Tibial nerve (tissue), 4 donors: ENCODE measurements around the gene APOL1. TPM values are rescaled to one million over a fixed set of nuclear protein-coding genes. Genes with fewer than 3 reads are reported as not detected.
"Not testable (repeated sequence)": the region's sequence is repeated elsewhere in the genome, so short reads cannot be mapped to it uniquely, and the experiment has no call there.

Source experiments
- DNase-seq, 2 donors: peaks; one replicate each; pipeline ENCODE4 v3.0.0-alpha.2; 2019; ENCODE audit warnings: low spot score in 2 of 2
- H3K27ac ChIP-seq, 4 donors: fragments of 200-600 bp; sonication (generic) in 3 of 4; one replicate each; pipeline ENCODE4 v1.5.1; 2017 to 2019; ENCODE audit warnings: mild to moderate bottlenecking in 1 of 4
- H3K27me3 ChIP-seq, 2 donors: fragments of 200-600 bp; sonication (generic) in 1 of 2; one replicate each; pipeline versions ENCODE4 v1.5.1 to v1.6.0; 2017 to 2019
- H3K36me3 ChIP-seq, 3 donors: fragments of 200-600 bp; sonication (generic); one replicate each; pipeline ENCODE4 v1.5.1; 2018 to 2019
- H3K4me1 ChIP-seq, 4 donors: fragments of 200-600 bp; sonication (generic) in 3 of 4; one replicate each; pipeline ENCODE4 v1.5.1; 2017 to 2019
- H3K4me3 ChIP-seq, 4 donors: fragments of 200-600 bp; sonication (generic) in 3 of 4; one replicate each; pipeline ENCODE4 v1.5.1; 2017 to 2019; ENCODE audit warnings: mild to moderate bottlenecking in 1 of 4, moderate library complexity in 1 of 4
- H3K9me3 ChIP-seq, 4 donors: fragments of 200-600 bp; sonication (generic) in 3 of 4; one replicate each; pipeline ENCODE4 v1.5.1; 2017 to 2019
- CTCF ChIP-seq, 5 experiments: fragments of 200-600 bp in 3 of 5; fragments of 450-650 bp in 2 of 5; sonication (generic) in 3 of 5; IDR thresholded peaks; one replicate each; pipeline ENCODE4 v1.5.1; 2016 to 2019; ENCODE audit warnings: antibody characterized with exemption in 5 of 5, mild to moderate bottlenecking in 3 of 5, moderate library complexity in 2 of 5
- EP300 ChIP-seq, 2 donors: sonication (generic); formaldehyde crosslinking; IDR thresholded peaks; one replicate each; pipeline ENCODE4 v1.6.1; 2017; ENCODE audit warnings: antibody characterized with exemption in 2 of 2, mild to moderate bottlenecking in 1 of 2
- POLR2A ChIP-seq, 2 donors: fragments of 450-650 bp; IDR thresholded peaks; one replicate each; pipeline ENCODE4 v1.6.1; 2017; ENCODE audit warnings: antibody characterized with exemption in 2 of 2, mild to moderate bottlenecking in 2 of 2, moderate library complexity in 2 of 2
- WGBS, 2 donors: methylation state at CpG; one replicate each; pipeline ENCODE4 v1.1.5; 2018; 5-methylcytosine and 5-hydroxymethylcytosine counted together
- total RNA-seq, 4 donors: library from RNA; depleted of rRNA; stranded (reverse); fragments of >200 nt; gene quantifications; one replicate each; pipeline ENCODE4 v1.1.0, GENCODE V29; 2016

APOL1 gene
- total RNA-seq, 4 donors from 2014 or later = 8.3 to 16.8 (median 10.1) TPM

DNA sequence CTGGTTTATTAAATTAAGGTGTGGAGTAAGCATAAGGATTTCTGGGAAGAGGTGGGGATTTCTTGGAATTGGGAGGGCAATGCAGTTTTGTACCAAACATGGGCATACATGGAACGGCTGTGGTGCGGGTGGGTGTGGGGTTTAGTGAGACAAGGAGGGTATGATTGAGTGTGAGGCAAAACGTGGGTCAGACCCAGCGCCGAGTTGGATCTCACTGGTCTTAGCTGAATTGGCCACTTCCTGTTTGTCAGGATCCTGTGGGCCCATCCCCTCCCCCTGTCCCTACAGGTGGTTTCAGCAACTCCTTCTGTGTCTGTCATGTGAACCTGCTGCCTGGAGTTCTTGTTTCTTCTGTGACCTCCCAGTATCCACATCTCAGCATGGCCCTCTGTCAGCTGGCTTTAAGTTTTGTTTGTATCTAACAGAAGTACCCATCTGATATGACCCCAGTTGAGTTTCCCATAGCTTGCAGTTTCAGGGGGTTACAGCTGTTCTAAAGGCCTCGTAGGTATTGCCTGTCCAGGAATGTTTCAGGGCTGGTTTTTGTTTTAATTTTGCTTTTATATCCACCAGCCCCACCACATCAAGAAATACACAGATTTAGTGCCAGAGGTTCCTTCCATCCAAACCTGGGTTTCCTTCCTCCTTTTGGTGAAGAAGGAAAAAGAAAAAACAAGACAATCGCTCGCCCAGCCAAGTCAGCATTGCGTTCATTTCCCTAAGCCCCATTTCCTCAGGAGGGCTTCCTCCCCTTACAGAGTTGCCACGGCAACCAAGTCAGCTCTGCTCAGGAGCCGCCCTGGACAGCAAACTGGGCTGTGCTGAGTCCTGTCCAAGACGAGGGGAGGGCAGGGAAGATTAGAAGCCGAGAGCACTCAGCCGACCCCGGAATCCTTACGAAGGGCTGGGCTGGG lies 6.0 kb downstream of the APOL1 start:
- TF ChIP-seq EP300 (IDR thresholded peaks at IDR 0.05) (no peak), CTCF (IDR thresholded peaks at IDR 0.05) (no peak), POLR2A (IDR thresholded peaks at IDR 0.05) (no peak)
- Histone ChIP-seq H3K27me3 (no peaks in the 10 kb centered on the region), H3K4me3 (no peak overlapping the region), H3K4me1 (peaks cover 0 to 57% (median 23%) of the 10 kb centered on the region in 4 donors), H3K9me3 (no peaks in the 10 kb centered on the region), H3K27ac (peak overlapping the region in 3 of 4 donors; percentile 53 to 74 (median 60)), H3K36me3 (peaks cover 0 to 12% (median 0%) of the 10 kb centered on the region in 3 donors)
- 21 to 28% methylated on average over 16 of the region's 16 CpGs for WGBS, 2 donors
- no peak for DNase-seq

DNA sequence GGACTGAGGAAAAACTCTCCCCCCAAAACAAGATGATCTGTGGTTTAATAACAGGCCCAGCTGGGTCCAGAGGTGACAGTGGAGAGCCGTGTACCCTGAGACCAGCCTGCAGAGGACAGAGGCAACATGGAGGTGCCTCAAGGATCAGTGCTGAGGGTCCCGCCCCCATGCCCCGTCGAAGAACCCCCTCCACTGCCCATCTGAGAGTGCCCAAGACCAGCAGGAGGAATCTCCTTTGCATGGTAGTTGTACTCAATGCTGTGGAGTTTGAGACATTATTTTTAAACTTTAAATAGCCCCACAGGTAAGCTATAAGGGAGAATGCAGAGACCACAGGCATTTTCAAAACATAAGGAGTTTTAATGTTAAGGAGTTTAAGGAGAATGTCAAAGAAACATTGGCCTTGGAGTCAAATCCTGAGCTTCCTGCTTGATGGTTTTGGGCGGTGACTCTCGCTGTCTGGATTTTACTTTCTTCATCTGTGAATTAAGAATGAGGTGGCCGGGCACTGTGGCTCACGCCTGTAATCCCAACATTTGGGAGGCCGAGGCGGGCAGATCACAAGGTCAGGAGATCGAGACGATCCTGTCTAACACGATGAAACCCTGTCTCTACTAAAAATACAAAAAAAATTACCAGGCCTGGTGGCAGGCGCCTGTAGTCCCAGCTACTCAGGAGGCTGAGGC lies 6.8 kb downstream of the APOL1 start:
- peaks cover 0 to 51% (median 15%) of the 10 kb centered on the region in 4 donors for H3K4me1 ChIP-seq
- H3K36me3 ChIP-seq = peaks cover 0 to 16% (median 0%) of the 10 kb centered on the region in 3 donors
- H3K4me3 ChIP-seq = no peak overlapping the region
- DNase-seq = no peak
- TF ChIP-seq POLR2A (IDR thresholded peaks at IDR 0.05) (no peak), CTCF (IDR thresholded peaks at IDR 0.05) (no peak), EP300 (IDR thresholded peaks at IDR 0.05) (no peak)
- peak overlapping the region in 3 of 4 donors; percentile 53 to 74 (median 60) for H3K27ac ChIP-seq
- H3K9me3 ChIP-seq = no peaks in the 10 kb centered on the region
- 52 to 69% methylated on average over 13 to 14 of the region's 14 CpGs for WGBS, 2 donors
- no peaks in the 10 kb centered on the region for H3K27me3 ChIP-seq

DNA sequence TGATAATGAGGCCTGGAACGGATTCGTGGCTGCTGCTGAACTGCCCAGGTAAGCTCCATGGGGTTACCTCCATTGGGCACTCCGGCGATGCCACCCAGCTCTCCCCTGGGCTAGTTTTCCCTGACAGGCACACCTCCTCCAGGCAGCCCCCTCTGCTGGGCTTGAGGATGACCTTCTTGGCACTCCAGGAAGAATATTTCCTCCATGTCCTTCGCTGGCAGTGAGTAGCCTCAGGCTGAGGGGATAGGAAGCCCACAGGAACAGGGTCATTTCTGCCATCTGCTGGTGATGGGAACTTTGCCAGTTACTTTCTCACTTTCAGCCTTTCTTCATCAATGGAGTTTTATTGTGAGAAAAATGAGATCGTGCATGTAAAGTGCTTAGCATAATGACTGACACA lies 8.7 kb downstream of the APOL1 start:
- not testable (repeated sequence) for H3K9me3 ChIP-seq, H3K4me3 ChIP-seq, DNase-seq, H3K27me3 ChIP-seq, H3K27ac ChIP-seq
- WGBS, 2 donors = 75 to 78% methylated on average over 6 of the region's 6 CpGs
- Histone ChIP-seq H3K4me1 (peaks cover 0 to 41% (median 11%) of the 10 kb centered on the region in 4 donors), H3K36me3 (peaks cover 0 to 27% (median 9%) of the 10 kb centered on the region in 3 donors)

DNA sequence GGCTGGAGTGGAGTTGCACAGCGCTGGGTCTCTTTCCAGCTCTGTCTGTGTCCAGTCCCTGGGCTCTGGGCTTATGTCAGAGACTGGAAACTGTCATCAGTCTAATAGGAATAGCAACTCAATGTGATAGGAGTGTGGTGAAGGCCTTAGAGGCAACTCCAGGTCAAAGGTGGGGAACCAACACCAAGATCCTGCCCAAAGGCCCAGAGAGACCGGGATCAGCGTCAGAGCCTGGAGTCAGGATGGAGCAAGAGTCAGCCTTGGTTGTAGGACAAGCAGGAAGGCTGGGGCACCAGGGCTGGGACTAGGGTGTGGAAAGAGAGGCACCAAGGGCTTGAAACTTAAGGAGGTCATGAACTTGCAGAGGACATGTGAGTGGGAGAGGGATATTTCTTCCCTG lies 9.4 kb downstream of the APOL1 start:
- 94 to 95% methylated on average over 3 of the region's 3 CpGs for whole genome bisulfite sequencing, 2 donors
- not testable (repeated sequence) for H3K4me3 ChIP-seq

GRCh38 chr22:36263216-36263673 lies 10.3 kb downstream of the APOL1 start:
- peak in 1 of 2 donors; percentile 35 for TF ChIP-seq EP300 (IDR thresholded peaks at IDR 0.05)
- WGBS, 2 donors = 58 to 67% methylated on average over 5 of the region's 5 CpGs
- peaks cover 0 to 32% (median 9%) of the 10 kb centered on the region in 3 donors for H3K36me3 ChIP-seq

More for the DNA sequence above, 9.4 kb downstream of the APOL1 start:
- peaks cover 0 to 41% (median 11%) of the 10 kb centered on the region in 4 donors for H3K4me1 ChIP-seq
- peaks cover 0 to 32% (median 9%) of the 10 kb centered on the region in 3 donors for H3K36me3 ChIP-seq
- DNase-seq, H3K27me3 ChIP-seq, H3K9me3 ChIP-seq, H3K27ac ChIP-seq: not testable (repeated sequence)

DNA sequence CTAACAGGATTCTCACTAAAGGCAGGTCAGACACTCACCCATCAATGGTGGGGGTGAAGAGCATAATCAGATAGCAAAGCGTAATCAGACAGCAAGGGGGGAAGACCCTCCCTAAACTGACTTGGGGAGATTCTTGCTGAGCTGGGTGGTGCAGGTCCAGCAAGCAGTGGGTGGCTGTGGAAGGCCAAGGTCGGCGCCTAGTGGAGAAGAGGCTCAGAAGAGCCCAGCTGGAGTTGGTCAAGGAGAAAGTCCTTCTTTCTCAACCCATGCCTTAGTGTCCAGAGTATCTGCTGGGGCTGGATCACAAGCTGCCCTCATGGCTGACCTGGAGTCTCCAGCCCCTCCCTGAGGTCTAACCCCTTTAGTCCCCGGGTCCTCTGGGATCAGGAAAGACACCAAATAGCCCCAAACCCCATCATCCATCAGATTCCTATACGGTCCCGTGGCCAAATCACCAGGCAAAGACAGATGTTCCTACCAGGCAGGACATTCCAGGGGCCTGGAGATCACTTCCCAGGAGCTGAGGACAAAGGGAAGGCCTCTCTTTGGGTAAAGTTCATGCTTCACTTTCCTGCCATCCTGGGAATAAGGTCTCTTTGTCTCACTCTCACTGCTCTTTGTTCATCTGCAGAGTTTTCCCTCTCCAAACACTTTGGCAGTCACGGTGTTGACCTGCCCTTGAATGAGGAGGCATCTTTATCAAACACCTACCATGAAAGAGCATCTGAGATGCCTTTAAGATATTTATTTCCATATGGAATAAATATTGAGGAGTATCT lies 11.1 kb downstream of the APOL1 start:
- H3K27me3 ChIP-seq, H3K9me3 ChIP-seq, DNase-seq, H3K4me3 ChIP-seq: not testable (repeated sequence)
- 66 to 70% methylated on average over 7 of the region's 7 CpGs for WGBS, 2 donors
- Histone ChIP-seq H3K27ac (peak overlapping the region in 3 of 4 donors; percentile 12 to 74 (median 55)), H3K36me3 (peaks cover 0 to 32% (median 9%) of the 10 kb centered on the region in 3 donors), H3K4me1 (peaks cover 0 to 24% (median 6%) of the 10 kb centered on the region in 4 donors)

More at GRCh38 chr22:36263216-36263673, 10.3 kb downstream of the APOL1 start:
- not testable (repeated sequence) for H3K27ac ChIP-seq, H3K27me3 ChIP-seq, H3K4me3 ChIP-seq, H3K9me3 ChIP-seq, DNase-seq
- H3K4me1 ChIP-seq = peaks cover 0 to 33% (median 9%) of the 10 kb centered on the region in 4 donors
